ENCODE data around the gene LCN2. TPM values are rescaled to one million over a fixed set of nuclear protein-coding genes. Genes with fewer than 3 reads are reported as not detected.
"Not testable (repeated sequence)": the region's sequence is repeated elsewhere in the genome, so short reads cannot be mapped to it uniquely, and the experiment has no call there.

The LCN2 gene
- 10 to 100 TPM in 1 of 3 donors, 1 to 10 TPM in 2; 5.9 to 15.6 (median 9.5) TPM for polyA plus RNA-seq

DNA sequence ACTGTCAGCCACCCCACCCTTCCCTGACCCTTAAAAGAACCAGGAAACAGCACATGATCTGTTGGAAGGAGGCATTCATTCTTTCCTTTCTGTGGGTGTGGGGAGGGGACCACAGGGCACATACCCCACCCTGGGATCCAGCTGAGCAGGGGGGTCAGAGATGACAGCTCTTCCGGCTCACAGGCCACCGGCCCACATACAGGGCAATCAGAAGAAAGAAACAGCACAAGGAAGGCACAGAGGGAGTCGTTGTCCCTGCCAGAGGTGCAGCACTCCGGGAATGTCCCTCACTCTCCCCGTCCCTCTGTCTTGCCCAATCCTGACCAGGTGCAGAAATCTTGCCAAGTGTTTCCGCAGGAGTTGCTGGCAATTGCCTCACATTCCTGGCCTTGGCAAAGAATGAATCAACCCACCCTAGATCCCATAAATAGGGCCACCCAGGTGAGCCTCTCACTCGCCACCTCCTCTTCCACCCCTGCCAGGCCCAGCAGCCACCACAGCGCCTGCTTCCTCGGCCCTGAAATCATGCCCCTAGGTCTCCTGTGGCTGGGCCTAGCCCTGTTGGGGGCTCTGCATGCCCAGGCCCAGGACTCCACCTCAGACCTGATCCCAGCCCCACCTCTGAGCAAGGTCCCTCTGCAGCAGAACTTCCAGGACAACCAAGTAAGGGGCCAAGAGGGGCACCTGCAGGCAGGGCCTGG, at the start of gene LCN2:
Gene LCN2 (plus strand): TSS at position 453 of the 701 bp plus-strand sequence. CDS start 73 bp downstream, at position 526.
- WGBS, 3 donors = 28 to 52% (median 43%) methylated on average over 9 of the region's 9 CpGs
- no peak within 1 kb of the TSS for H3K27ac ChIP-seq (ENCODE audit: low read depth, low read length)

DNA sequence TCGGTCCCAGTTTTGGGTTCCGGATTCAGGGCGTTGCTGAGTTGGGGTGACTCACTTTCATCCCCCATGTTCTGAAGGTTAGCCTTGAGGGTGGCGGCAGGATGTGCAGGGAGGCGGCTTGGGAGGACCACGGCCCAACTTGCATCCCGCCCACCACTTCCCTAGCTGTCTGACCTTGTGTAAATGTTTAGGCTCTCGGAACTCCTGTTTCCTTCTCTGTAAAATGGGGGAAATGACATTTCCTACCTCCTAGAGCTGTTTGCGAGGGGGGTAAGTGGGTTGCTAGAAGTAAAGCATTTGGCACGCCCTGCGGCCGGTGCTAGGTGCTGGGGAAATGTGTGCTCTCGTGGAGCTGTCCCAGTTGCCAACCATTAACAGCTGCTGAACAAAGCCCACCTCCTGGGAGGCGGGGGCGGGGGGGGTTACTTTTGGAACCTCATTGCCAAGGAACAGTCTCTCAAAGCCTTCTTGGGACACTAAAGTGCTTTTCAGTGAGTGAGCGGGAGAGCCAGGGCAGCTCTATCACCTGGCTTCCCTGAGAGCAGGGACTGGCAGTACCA, 49.2 kb upstream of the LCN2 start:
- WGBS, 3 donors = 39 to 51% (median 45%) methylated on average over 16 of the region's 16 CpGs
- no peak overlapping the region for H3K27ac ChIP-seq (ENCODE audit: low read depth, low read length)

DNA sequence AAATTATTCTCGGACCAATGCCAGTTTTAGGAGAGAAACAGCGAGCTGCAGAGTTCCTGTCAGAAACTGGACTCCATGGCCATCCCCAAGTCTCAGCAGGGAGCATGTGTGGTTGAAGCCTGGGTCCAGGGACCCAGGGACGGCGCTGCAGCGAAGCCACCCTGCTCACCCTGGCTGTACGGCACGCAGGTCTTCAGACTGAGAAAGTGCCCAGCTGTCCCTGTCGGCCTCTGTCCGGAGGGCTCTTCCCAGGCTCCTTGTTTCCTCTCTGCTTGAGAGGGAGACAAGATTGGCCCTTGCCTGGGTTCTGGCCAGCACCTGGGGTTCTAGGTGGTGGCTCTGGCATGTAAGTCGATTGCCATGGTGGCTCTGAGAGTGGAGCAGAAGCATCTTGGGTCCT, 48.7 kb upstream of the LCN2 start:
- H3K27ac ChIP-seq (ENCODE audit: low read depth, low read length) = no peak overlapping the region
- WGBS, 3 donors = 68 to 83% (median 82%) methylated on average over 10 of the region's 10 CpGs

DNA sequence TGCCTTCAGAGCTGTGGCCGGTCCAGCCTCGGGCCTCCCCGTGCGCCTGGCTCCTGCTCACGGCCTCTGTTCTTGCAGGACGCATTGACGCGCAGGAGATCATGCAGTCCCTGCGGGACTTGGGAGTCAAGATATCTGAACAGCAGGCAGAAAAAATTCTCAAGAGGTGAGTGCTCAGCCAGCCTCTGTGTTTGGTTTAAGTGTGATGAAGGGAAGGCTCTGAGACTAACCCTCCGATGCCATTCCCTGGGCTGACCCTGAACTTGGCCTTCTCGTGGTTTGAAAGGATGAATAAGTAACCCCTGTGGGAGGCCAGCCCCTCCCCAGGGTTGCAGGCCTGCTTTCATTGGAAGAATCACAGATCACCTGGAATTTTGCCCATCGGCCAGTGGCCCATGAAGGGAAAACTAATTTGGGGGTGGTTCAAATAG, 48.0 kb upstream of the LCN2 start:
- 69 to 76% (median 75%) methylated on average over 12 of the region's 12 CpGs for WGBS, 3 donors
- no peak overlapping the region for H3K27ac ChIP-seq (ENCODE audit: low read depth, low read length)

DNA sequence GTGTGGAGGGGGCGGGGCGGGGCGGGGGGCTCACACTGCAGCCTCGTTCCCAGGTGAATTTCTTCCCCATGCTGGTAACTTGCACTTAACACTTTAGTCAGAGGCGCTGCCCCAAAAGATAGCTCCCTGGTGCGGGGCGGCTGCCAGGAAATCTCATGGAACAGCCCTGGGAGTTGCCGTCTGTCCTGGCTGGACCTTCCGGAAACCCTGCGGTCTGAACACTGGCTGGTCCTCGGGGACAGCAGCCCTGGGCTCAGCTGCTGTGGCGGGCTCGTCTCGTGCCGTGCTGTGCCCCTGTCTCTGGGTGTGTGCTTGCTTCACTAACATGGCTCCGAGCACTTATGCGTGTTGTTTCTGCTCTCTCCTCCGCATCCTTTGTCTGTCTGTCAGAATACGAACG, 47.6 kb upstream of the LCN2 start:
- WGBS, 3 donors = 50 to 83% (median 67%) methylated on average over 20 of the region's 20 CpGs

DNA sequence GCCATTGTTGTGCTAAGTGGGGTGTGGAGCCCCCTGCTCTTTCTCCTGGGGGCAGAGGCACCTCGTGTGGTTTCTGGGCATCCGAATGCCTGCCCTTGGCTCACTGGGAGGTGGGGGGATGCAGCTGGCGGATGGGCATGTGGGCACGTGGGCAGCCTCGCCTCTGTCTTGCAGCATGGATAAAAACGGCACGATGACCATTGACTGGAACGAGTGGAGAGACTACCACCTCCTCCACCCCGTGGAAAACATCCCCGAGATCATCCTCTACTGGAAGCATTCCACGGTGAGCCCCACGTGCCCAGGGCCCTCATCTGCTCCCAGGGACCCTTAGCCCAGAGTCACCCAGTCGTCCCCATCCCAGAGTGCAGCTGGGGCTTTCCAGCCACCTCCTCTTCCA, 47.1 kb upstream of the LCN2 start:
- WGBS, 3 donors = 83 to 92% (median 90%) methylated on average over 13 of the region's 13 CpGs
- no peak overlapping the region for H3K27ac ChIP-seq (ENCODE audit: low read depth, low read length)

More for the DNA sequence above, 47.6 kb upstream of the LCN2 start:
- H3K27ac ChIP-seq (ENCODE audit: low read depth, low read length) = no peak overlapping the region

DNA sequence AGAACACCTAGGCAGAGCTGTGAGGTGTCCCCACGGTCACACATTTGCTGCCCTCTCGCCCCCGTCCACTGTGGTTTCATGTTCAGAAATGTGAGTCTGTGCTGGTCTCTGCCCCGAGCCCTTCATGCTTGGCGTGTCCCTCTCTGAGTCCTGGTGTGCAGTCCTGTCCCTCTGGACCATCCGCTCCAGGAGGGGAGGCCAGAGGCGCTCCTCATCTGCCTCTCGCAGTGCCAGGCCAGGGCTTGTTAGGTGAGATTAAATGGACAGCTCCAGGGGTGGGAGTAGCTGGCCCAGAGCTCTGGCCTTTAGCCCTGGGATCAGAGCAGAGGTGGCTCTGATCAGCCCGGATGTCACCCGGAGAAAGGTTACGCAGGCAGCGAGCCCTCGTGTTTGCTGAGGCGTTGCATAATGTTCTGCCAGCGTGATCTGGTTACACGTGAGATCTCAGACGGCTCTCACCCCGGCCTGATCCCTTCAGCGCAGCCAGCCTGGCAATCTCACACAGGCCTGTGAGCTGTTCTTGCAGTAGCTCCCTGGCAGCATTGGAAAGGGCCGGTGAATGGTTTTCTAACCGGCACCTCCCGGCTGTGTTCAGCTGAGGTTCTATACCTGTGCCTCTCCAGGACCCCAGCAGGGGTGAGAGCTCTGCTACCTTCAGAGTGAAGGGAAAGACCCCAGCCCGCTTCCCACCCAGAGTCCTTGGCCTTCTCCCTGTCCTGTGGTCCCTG, 46.2 kb upstream of the LCN2 start:
- WGBS, 3 donors = 70 to 79% (median 77%) methylated on average over 23 of the region's 23 CpGs
- H3K27ac ChIP-seq (ENCODE audit: low read depth, low read length) = no peak overlapping the region

DNA sequence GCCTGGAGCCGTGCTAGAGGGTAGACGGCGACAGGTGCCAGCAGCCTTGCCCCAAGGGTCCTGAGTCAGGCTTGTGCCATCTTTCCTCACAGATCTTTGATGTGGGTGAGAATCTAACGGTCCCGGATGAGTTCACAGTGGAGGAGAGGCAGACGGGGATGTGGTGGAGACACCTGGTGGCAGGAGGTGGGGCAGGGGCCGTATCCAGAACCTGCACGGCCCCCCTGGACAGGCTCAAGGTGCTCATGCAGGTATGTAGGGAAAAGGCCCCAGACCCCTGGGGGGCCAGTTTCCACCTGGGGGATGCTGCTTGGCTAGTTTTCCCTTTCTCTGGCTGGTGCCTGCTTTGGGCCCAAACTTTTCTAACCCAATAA, 45.7 kb upstream of the LCN2 start:
- no peak overlapping the region for H3K27ac ChIP-seq (ENCODE audit: low read depth, low read length)
- 45 to 76% (median 59%) methylated on average over 8 of the region's 8 CpGs for WGBS, 3 donors

DNA sequence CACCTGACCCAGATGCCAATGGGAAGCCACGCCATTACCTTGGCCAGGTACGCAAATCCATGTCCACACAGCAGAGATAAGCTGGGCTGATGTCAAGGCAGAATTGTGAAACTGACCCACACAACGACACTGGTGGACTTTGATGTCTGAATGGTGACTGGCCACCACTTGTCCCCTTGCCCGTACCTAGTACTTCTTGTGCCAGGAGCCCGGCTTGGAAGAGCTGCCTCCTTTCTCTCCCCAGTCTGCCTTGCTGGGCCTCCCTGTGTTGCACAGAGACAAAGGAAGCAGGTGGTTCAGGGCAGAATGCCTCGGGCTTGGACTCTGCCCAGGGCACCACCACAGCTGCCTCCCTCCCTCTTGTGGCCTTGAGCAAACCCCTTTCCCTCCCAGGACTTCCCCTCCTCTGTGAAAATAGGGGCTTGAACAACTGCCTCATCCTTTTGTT, 45.1 kb upstream of the LCN2 start:
- WGBS, 3 donors = 22 to 56% (median 56%) methylated on average over 6 of the region's 6 CpGs
- H3K27ac ChIP-seq (ENCODE audit: low read depth, low read length) = no peak overlapping the region

DNA sequence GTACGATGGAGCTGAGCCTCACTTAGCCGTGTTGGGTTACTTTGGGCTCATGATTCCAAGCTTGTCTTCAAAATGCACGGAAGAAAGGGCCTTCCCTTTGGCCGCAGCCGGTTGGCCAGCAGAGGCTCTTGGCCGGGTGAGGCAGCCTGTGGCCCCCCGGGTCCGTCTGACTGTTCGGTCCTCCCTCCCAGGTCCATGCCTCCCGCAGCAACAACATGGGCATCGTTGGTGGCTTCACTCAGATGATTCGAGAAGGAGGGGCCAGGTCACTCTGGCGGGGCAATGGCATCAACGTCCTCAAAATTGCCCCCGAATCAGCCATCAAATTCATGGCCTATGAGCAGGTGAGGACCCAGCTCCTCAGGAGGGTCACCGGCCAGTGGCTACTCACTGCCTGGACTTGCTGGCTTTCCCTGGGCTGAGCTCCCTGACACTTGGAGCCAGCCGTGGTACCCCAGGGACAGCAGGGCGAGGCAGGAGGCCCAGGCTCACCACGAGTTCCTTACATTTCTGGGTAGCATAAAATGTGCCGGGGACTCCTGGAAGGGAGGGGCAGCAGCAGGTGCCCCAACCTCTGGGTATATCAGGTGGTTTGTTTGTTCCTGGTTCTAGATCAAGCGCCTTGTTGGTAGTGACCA, 43.6 kb upstream of the LCN2 start:
- WGBS, 3 donors = 89 to 93% (median 89%) methylated on average over 21 of the region's 21 CpGs
- no peak overlapping the region for H3K27ac ChIP-seq (ENCODE audit: low read depth, low read length)

DNA sequence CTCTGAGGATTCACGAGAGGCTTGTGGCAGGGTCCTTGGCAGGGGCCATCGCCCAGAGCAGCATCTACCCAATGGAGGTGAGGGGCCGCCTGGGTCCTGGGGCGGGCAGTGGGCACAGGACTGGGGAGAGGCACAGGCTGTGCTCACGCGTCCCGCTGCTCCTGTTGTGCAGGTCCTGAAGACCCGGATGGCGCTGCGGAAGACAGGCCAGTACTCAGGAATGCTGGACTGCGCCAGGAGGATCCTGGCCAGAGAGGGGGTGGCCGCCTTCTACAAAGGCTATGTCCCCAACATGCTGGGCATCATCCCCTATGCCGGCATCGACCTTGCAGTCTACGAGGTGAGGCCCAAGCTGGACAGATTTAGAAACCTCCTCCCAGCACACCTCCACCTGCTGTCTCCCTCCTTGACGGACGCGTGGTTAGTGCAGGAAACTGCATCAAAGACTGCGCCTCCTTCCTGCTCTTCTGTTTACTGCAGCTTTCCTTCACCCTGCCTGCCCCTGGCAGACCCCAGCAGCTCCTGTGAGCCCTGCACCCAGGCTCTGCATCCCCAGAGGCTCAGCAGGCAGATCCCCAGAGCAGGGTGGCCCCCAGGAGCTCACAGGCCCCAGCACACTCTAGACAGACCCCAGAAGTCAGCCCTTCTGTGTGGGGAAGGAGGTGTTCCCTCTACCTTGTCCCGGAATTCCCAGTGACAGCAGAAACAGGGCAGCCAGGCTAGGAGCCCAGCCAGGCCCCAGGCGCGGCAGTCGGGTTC, 42.9 kb upstream of the LCN2 start:
- 89 to 94% (median 89%) methylated on average over 23 of the region's 23 CpGs for WGBS, 3 donors
- no peak overlapping the region for H3K27ac ChIP-seq (ENCODE audit: low read depth, low read length)

DNA sequence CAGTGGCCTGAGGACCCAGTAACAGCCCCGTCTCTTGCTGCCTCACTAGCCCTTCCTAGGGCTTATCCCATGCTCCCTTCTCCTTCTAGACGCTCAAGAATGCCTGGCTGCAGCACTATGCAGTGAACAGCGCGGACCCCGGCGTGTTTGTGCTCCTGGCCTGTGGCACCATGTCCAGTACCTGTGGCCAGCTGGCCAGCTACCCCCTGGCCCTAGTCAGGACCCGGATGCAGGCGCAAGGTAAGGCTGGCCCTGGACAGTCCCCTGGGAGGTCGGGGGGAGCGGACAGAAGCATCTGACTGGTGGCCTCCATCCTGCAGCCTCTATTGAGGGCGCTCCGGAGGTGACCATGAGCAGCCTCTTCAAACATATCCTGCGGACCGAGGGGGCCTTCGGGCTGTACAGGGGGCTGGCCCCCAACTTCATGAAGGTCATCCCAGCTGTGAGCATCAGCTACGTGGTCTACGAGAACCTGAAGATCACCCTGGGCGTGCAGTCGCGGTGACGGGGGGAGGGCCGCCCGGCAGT, 42.2 kb upstream of the LCN2 start:
- H3K27ac ChIP-seq (ENCODE audit: low read depth, low read length) = no peak overlapping the region
- 89 to 95% (median 93%) methylated on average over 21 to 23 of the region's 23 CpGs for WGBS, 3 donors

DNA sequence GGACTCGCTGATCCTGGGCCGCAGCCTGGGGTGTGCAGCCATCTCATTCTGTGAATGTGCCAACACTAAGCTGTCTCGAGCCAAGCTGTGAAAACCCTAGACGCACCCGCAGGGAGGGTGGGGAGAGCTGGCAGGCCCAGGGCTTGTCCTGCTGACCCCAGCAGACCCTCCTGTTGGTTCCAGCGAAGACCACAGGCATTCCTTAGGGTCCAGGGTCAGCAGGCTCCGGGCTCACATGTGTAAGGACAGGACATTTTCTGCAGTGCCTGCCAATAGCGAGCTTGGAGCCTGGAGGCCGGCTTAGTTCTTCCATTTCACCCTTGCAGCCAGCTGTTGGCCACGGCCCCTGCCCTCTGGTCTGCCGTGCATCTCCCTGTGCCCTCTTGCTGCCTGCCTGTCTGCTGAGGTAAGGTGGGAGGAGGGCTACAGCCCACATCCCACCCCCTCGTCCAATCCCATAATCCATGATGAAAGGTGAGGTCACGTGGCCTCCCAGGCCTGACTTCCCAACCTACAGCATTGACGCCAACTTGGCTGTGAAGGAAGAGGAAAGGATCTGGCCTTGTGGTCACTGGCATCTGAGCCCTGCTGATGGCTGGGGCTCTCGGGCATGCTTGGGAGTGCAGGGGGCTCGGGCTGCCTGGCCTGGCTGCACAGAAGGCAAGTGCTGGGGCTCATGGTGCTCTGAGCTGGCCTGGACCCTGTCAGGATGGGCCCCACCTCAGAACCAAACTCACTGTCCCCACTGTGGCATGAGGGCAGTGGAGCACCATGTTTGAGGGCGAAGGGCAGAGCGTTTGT, 41.6 kb upstream of the LCN2 start:
- whole genome bisulfite sequencing, 3 donors = 79 to 89% (median 86%) methylated on average over 18 of the region's 18 CpGs

DNA sequence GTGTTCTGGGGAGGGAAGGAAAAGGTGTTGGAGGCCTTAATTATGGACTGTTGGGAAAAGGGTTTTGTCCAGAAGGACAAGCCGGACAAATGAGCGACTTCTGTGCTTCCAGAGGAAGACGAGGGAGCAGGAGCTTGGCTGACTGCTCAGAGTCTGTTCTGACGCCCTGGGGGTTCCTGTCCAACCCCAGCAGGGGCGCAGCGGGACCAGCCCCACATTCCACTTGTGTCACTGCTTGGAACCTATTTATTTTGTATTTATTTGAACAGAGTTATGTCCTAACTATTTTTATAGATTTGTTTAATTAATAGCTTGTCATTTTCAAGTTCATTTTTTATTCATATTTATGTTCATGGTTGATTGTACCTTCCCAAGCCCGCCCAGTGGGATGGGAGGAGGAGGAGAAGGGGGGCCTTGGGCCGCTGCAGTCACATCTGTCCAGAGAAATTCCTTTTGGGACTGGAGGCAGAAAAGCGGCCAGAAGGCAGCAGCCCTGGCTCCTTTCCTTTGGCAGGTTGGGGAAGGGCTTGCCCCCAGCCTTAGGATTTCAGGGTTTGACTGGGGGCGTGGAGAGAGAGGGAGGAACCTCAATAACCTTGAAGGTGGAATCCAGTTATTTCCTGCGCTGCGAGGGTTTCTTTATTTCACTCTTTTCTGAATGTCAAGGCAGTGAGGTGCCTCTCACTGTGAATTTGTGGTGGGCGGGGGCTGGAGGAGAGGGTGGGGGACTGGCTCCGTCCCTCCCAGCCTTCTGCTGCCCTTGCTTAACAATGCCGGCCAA, 40.8 kb upstream of the LCN2 start:
- H3K27ac ChIP-seq (ENCODE audit: low read depth, low read length) = no peak overlapping the region

More for the DNA sequence above, 41.6 kb upstream of the LCN2 start:
- no peak overlapping the region for H3K27ac ChIP-seq (ENCODE audit: low read depth, low read length)

DNA sequence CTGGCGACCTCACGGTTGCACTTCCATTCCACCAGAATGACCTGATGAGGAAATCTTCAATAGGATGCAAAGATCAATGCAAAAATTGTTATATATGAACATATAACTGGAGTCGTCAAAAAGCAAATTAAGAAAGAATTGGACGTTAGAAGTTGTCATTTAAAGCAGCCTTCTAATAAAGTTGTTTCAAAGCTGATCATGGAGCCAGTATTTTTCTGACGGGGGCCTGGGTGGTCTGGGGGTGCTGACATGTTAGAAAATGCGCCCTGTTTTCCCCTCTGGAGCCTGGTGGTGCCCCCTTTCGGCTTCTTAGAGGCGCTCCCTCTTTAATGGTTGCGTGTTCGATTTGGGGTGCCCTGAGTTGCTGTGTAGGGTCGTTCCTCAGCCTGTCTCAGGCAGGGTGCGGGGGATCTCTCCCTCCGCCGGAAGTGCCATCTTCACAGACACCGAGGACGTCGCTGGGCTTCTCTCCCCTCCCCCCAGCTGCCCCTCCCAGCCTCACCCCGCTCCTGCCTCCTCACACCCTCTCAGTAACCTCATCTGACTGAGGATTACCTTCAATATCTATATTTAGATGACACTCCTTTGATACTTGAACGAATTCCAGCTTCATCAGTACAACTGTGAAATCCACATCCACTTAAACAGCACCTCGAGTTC, 40.1 kb upstream of the LCN2 start:
- H3K27ac ChIP-seq (ENCODE audit: low read depth, low read length) = no peak overlapping the region
- WGBS, 3 donors = 75 to 79% (median 76%) methylated on average over 20 of the region's 20 CpGs

More for the DNA sequence above, 40.8 kb upstream of the LCN2 start:
- 76 to 82% (median 77%) methylated on average over 15 of the region's 15 CpGs for WGBS, 3 donors

DNA sequence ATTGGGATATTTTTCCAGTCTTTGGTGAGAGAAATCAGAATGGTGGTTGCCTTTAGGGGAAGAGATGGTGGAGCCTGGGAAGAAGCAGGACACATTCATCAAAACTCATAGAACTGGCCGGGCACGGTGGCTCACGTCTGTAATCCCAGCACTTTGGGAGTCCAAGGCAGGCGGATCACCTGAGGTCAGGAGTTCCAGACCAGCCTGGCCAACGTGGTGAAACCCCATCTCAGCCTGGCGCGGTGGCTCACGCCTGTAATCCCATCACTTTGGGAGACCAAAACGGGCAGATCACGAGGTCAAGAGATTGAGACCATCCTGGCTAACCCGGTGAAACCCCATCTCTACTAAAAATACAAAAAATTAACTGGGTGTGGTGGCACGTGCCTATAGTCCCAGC, 37.5 kb upstream of the LCN2 start:
- 82 to 93% (median 85%) methylated on average over 12 of the region's 12 CpGs for WGBS, 3 donors
- H3K27ac ChIP-seq (ENCODE audit: low read depth, low read length) = not testable (repeated sequence)

Data from adipose tissue (tissue), 3 donors.